GM21390 (cell line): Measurements from ENCODE around the gene COPS9.

Experiments used
- ATAC-seq: cut with Tn5 transposase; IDR thresholded peaks from one replicate; pipeline ENCODE4 v1.9.1; 2021; ENCODE audit not compliant: unreplicated experiment

The COPS9 gene

GRCh38 chr2:240136013-240136670 is at the start of gene COPS9:
COPS9 (minus strand) TSS chr2:240136305; CDS start chr2:240136284, 21 bp downstream.
- peak; percentile 95 for ATAC-seq

DNA sequence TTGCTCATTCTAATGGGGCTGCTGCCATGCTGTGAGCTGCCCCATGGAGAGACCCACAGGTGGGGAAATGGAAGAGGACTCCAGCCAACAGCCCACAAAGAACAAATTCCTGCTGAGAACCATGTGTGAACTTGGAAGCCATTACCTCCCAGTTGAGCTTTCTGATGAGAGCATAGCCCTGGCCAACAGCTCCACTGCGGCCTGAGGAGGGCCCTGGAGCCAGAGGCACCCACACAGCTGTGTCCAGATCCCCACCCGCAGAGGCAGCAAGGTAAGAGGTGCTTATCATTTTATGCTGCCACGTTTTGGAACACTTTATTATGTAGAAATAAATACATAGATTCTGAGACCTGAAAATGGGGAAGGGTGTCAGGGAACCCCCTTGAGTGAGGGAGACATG is 48.6 kb upstream of the COPS9 start:
- ATAC-seq: no peak

GRCh38 chr2:240183875-240184590 is 47.9 kb upstream of the COPS9 start:
- no peak for ATAC-seq

DNA sequence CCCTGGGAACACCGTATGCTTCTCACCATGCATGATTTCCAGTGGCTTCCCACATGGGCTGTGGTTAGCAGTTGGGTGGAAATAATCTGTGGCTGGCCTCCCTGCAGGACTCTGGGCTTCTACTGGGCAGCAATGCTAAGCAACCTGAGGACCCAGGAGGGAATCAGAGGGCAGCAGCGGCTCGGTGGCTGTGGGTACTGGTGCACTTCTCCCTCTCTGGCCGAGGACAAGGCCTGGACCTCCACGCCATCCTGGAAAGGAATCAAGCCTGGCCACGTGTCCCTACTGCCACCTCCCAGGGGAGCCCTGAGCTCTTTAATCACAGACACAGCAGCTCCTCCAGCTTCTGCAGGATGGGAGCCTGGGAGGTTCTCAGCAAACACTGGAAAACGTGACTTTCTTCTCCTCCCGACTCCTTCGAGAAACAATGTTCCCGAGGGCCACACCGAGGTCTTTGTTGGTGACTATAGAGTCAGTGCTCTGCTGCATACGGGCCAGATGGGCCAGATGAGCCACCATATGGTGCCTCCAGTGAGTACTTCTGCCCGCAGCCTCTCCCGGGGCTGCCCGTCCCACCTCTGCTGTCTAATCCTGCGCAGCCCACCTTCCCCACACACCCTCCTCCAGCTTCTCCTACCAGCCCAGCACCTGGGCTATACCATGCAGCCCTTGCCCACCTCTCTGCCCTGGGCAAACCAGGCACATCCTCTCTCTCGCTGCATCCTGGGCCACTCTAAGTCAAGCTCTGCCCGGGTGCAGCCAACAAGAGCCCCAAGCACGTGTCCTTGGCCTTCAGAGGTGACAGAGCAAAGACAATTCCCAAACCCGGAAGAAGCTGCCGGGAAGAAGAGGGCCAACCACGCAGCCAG is 47.1 kb upstream of the COPS9 start:
- ATAC-seq: no peak

DNA sequence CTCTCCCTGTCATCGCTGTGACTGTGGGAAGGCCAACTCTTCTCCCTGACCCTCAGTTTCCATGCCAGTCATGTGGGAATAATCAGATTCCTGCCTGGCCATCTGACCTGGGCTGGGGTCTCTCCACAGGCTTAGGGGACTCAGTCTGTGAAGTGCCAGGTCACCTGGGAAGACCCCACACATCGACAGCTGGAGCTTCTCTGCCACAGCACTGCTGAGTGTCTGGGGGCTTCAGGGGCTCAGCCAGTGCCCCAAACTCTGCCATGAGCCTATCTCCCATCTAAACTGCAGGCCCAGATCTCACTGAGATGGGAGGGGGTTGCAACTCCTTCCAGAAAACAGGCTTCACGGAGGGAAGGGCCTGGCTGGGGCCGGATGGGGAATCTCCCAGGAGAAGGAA is 46.4 kb upstream of the COPS9 start:
- ATAC-seq: no peak

DNA sequence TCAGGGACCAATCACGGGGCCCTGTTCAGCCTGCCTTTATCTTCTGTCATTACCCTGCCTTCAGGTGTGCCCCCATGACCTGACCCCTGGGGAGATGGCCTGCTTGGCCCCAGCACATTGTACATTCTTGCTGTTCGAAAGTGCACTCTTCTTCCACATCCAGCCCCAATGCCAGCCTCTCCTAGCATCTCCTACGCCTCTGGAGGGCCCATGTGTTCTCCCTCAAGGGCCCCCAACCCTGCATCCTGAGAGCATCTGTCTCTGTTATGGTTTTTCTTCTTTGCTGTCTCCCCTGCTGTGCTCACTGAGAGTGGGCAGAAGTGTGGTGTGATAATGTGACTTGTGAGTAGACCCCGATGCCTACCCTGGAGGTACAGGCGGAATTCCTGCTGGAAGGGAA is 45.9 kb upstream of the COPS9 start:
- ATAC-seq: no peak

- no peak for ATAC-seq
These were observed 44.0 kb upstream of the COPS9 start for GRCh38 chr2:240179941-240180666.

DNA sequence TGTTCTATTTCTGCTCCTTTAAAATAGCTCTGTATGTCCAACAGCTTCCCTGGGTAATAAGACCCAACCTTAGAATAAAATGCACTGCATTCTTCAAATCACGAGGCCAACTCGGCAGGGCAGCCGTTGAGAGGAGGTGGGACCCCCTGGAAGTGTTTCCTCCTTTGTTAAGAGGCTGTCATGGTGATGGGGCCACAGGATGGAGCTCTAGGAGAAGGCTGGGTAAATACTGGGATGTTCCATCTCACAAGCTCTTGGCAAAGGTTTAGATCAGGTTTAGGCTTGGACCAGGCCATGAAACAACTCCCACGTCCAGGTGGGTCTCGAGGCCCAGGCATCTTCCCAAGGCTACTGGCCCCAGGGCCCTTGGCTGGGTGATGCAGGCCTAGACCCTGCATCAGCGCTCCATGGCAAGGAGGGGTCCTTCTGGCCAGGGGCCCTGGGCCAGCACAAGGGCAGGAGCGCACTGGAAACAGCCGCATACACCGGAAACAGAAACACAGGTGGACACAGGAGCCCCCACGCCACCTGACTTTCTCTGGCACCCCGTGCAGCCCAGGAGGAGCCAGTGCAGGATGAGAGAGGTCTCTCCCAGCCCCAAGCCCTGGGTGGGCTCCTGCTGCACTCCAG is 43.2 kb upstream of the COPS9 start:
- no peak for ATAC-seq

DNA sequence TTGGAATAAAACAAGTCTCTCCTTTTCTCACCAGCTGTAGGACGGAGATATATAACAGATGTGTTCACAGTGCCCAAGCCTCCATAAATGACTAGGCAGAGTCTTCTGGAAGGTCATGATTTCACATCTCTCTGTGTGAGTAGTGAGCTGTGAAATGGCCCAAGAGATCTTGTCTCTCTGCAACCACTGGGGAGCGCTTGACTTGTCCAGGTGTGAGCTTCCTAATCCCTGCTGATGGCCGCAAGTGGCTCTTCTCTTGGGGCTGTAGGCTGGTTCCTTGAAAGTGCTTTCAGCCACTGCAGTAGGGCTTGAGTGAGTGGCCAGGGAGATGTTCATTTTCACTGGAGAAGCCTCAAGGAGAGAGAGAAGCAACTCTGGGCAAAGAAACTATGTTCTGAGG is 42.5 kb upstream of the COPS9 start:
- ATAC-seq: no peak

- no peak for ATAC-seq
These were observed 38.4 kb upstream of the COPS9 start for GRCh38 chr2:240174496-240174895.

- ATAC-seq: no peak
These were observed 36.2 kb upstream of the COPS9 start for GRCh38 chr2:240172071-240172895.

GRCh38 chr2:240170883-240171282 is 34.8 kb upstream of the COPS9 start:
- no peak for ATAC-seq

DNA sequence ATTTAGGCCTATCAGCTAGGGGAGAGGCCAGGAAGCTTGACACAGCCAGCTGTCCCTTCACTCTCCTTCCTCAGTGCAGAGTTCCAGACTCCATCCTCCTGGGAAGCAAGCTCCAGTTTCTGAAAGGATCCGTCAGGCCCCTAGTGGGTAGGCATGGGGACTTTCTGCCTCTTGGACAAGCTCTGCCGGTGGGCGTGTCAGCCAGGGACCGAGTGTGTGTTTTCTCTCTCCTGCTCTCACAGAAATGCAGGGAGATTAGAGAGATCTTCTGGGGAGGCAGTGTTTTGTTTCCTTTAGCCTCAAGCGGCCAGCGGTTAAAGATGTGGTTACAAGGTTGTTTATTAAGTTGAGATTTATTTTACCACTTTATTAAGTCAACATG is 34.2 kb upstream of the COPS9 start:
- no peak for ATAC-seq

- ATAC-seq: no peak
These were observed 33.6 kb upstream of the COPS9 start for GRCh38 chr2:240169486-240170353.

DNA sequence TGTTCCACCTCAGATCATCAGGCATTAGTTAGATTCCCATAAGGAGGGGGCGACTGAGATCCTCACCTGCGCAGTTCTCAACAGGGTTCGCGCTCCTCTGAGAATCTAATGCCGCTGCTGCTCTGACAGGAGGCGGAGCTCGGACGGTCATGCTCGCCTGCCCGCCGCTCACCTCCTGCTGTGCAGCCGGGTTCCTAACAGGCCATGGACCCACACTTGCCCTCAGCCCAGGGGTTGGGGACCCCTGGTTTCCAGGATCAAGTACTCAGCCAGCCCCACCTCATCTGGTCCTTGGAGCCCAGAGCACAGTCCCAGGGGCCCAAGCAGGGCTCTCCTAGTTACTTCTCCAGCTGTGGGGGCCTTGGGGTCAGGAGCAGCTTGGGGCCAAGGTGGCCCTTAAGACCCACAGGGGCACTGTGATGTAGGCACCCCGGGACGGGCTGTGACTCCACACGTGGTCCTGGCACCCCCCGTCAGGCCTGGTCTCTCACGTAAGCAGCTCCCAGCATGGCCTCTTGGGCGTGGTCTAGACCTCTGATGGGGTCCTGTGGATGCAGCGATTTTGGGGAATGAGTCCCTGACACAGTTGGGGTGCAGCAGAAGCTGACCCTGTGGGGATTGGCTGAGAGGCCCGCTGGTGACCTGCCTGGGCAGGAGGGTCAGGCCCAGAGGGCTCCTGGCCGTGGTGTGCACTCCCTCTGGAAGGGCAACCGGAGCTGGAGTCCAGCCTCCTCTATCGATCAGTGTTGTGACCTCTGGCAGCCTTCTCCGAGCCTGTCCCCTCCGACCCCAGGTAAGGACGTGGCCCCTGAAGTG is 32.6 kb upstream of the COPS9 start:
- no peak for ATAC-seq

DNA sequence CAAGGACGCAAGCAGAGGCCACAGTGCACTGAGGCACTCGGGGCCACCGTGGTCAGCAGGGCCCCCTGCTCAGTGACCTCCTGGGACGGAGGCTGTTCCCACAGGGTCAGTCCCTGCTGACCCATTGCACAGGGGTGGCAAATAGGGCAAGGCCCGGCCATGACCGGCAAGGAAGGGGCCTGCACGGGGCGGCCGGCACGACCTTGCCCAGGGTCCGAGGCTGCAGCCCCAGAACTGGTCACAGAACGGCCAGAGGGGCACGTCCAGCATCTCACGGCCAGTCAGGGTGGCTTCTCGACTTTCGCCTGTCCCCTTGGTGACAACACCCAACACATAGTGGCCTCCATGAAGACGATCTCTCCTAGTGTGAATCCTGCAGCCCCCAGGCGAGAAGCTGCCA is 31.9 kb upstream of the COPS9 start:
- ATAC-seq: no peak

GRCh38 chr2:240167588-240167880 is 31.4 kb upstream of the COPS9 start:
- ATAC-seq: no peak
